Panc1 (cell line): ENCODE data around the gene SLC9A9. TPM values are rescaled to one million over a fixed set of nuclear protein-coding genes. Genes with fewer than 3 reads are reported as not detected.
"Not testable (repeated sequence)": the region's sequence is repeated elsewhere in the genome, so short reads cannot be mapped to it uniquely, and the experiment has no call there.

Experiments
- ATAC-seq: fragments of 200-7000 bp; cut with Tn5 transposase; 2 replicates; pipeline ENCODE4 v1.9.1; 2020; ENCODE audit warnings: mild to moderate bottlenecking, moderate library complexity
- BruUV-seq: library from RNA; stranded (reverse); fragments of 400-500 nt; replicated peaks from 2 replicates; lab custom pipeline; 2021; lab: Mats Ljungman, UMichigan
- CTCF ChIA-PET: fragments of 300-600 bp; sonication (Branson Sonifier 250); formaldehyde crosslinking; loops from one replicate; lab custom pipeline; 2022; ENCODE audit warnings: antibody characterized with exemption; lab: Charles Lee
- POLR2A ChIA-PET: fragments of 300-600 bp; sonication (Branson Sonifier 250); formaldehyde crosslinking; loops from one replicate; lab custom pipeline; 2022; ENCODE audit warnings: antibody characterized with exemption; lab: Charles Lee
- DNase-seq: peaks from one replicate; pipeline ENCODE4 v3.0.0-alpha.2; 2010; ENCODE audit warnings: low read depth, low spot score
- H3K27ac ChIP-seq: 2 replicates; pipeline ENCODE4 v1.5.1; 2011; ENCODE audit warnings: mild to moderate bottlenecking, low read length, inconsistent platforms
- H3K27me3 ChIP-seq: fragments of 200-500 bp; sonication (Bioruptor generic); 2 replicates; pipeline ENCODE4 v1.6.0; 2014; ENCODE audit warnings: low read length, inconsistent platforms; ENCODE audit not compliant: control insufficient read depth, insufficient read depth
- H3K36me3 ChIP-seq: fragments of 200-500 bp; sonication (Bioruptor generic); 2 replicates; pipeline ENCODE4 v1.5.1; 2014; ENCODE audit warnings: inconsistent platforms, mild to moderate bottlenecking, low read length, moderate library complexity; ENCODE audit not compliant: control insufficient read depth, insufficient read depth
- H3K4me1 ChIP-seq: 2 replicates; pipeline ENCODE4 v1.5.1; 2011; ENCODE audit warnings: inconsistent platforms, mild to moderate bottlenecking, low read length, moderate library complexity; ENCODE audit not compliant: control insufficient read depth, insufficient read depth
- H3K4me3 ChIP-seq, 2 experiments: 2 replicates each; pipeline ENCODE4 v1.5.1; 2011 to 2012; ENCODE audit warnings: low read depth in 2 of 2, low read length in 2 of 2, mild to moderate bottlenecking in 2 of 2, inconsistent platforms in 1 of 2, moderate library complexity in 1 of 2
- H3K9me3 ChIP-seq: fragments of 200-500 bp; sonication (Bioruptor generic); 2 replicates; pipeline ENCODE4 v1.5.1; 2014; ENCODE audit warnings: low read depth, mild to moderate bottlenecking, inconsistent platforms, low read length, moderate library complexity; ENCODE audit not compliant: control insufficient read depth, insufficient read depth
- CTCF ChIP-seq: fragments of 450-650 bp; IDR thresholded peaks from 2 replicates; pipeline ENCODE4 v1.5.1; 2017; ENCODE audit warnings: mild to moderate bottlenecking
- POLR2AphosphoS5 ChIP-seq: IDR thresholded peaks from 2 replicates; pipeline ENCODE4 v1.6.1; 2012; ENCODE audit warnings: mild to moderate bottlenecking, low read depth, low read length, moderate library complexity
- REST ChIP-seq, 2 experiments: IDR thresholded peaks; 2 replicates each; pipeline ENCODE4 v1.6.1; 2011 to 2012; ENCODE audit warnings: low read depth in 2 of 2, control low read depth in 1 of 2, low read length in 1 of 2, mild to moderate bottlenecking in 1 of 2, moderate library complexity in 1 of 2; ENCODE audit not compliant: insufficient read depth in 1 of 2
- SIN3A ChIP-seq: IDR thresholded peaks from 2 replicates; pipeline ENCODE4 v1.6.1; 2012; ENCODE audit warnings: low read depth, mild to moderate bottlenecking, low read length, moderate library complexity, borderline replicate concordance; ENCODE audit not compliant: insufficient read depth
- TCF7L2 ChIP-seq: IDR thresholded peaks from 2 replicates; pipeline ENCODE4 v1.6.1; 2011; ENCODE audit warnings: mild to moderate bottlenecking, low read depth, low read length, inconsistent platforms
- in situ Hi-C: cut with HindIII; loops from 2 replicates; pipeline ENCODE4 v1.10.0; 2016; ENCODE audit warnings: low sequenced_read_pairs, low pct_unique_long_range_greater_than_20kb
- intact Hi-C: fragments of 100-400 bp; cut with micrococcal nuclease; formaldehyde crosslinking; loops from one replicate; pipeline ENCODE4 v1.10.0; 2022; ENCODE audit not compliant: unreplicated experiment
- total RNA-seq: library from RNA; stranded (reverse); gene quantifications from one replicate; pipeline ENCODE4 v1.2.1, GENCODE V29; 2021; ENCODE audit not compliant: unreplicated experiment

SLC9A9 gene
- total RNA-seq, 1 experiment from 2014 or later, result not detected

DNA sequence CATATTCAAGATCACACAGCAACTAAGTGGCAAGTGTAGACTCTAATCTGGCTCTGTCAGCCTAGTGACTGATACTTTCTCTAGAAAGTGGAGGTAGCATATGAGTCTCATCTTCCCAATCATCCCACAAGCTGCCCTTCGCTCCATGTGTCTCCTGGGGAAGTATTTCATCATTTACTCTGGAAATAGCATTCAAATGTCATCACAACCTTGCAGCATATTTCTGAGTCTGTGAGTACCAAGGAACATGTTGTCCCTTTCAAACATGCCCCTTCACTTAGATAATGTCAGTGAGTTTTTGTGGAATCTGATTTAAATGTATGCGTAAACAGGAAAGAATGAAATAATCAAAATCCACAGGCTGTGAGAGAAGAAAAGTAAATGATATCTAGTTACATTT lies 322.9 kb downstream of the SLC9A9 start:
- Histone ChIP-seq H3K4me3 (no peak overlapping the region), H3K36me3 (no peaks in the 10 kb centered on the region), H3K27me3 (no peaks in the 10 kb centered on the region), H3K4me1 (no peaks in the 10 kb centered on the region), H3K9me3 (no peaks in the 10 kb centered on the region), H3K27ac (no peak overlapping the region)
- no peak for ATAC-seq
- ChIA-PET CTCF (no interaction called here), POLR2A (no interaction called here)
- intact Hi-C loops (no loop called here), in situ Hi-C loops (no loop called here)
- DNase-seq, result no peak
- no TSS peak for BruUV-seq
- TF ChIP-seq REST (IDR thresholded peaks at IDR 0.05; ENCODE audit: insufficient read depth in 1 of 2, low read depth in 2 of 2, low read length in 1 of 2) (no peak), CTCF (no peak)

- Histone ChIP-seq H3K27ac (no peak overlapping the region), H3K4me3 (no peak overlapping the region), H3K27me3 (no peaks in the 10 kb centered on the region), H3K4me1 (no peaks in the 10 kb centered on the region), H3K9me3 (no peaks in the 10 kb centered on the region), H3K36me3 (no peaks in the 10 kb centered on the region)
- TF ChIP-seq SIN3A (no peak), CTCF (no peak), TCF7L2 (no peak), REST (IDR thresholded peaks at IDR 0.05; ENCODE audit: insufficient read depth in 1 of 2, low read depth in 2 of 2, low read length in 1 of 2) (no peak), POLR2AphosphoS5 (no peak)
- BruUV-seq, result no TSS peak
- POLR2A ChIA-PET, result no interaction called here
- intact Hi-C loops, result no loop called here
- DNase-seq (no peak), ATAC-seq (no peak)
- in situ Hi-C loops, result no loop called here
- CTCF ChIA-PET, result no interaction called here
Measured at GRCh38 chr3:143521803-143522202, 326.5 kb downstream of the SLC9A9 start.

- POLR2A ChIA-PET, H3K27me3 ChIP-seq, DNase-seq, H3K27ac ChIP-seq, in situ Hi-C loops, ATAC-seq, CTCF ChIA-PET, H3K4me3 ChIP-seq, H3K36me3 ChIP-seq, H3K4me1 ChIP-seq, H3K9me3 ChIP-seq, BruUV-seq, intact Hi-C loops: not testable (repeated sequence)
Measured at GRCh38 chr3:143517131-143517530, 331.1 kb downstream of the SLC9A9 start.
